Spleen (tissue), 7 donors: ENCODE data around the gene NLK.

Experiments
- POLR2A ChIP-seq, 3 donors: fragments of 450-650 bp; IDR thresholded peaks; one replicate each; pipeline ENCODE4 v1.5.1; 2017; ENCODE audit warnings: antibody characterized with exemption in 3 of 3, mild to moderate bottlenecking in 1 of 3
- TF ChIP-seq, protein P1 (sequence below), 11 experiments: fragments of 200-600 bp in 7 of 11; fragments of 450-650 bp in 4 of 11; sonication (generic) in 4 of 11; IDR thresholded peaks in 8 of 11; conservative IDR thresholded peaks in 3 of 11; 1 replicate in 7 of 11; 2 replicates in 4 of 11; pipeline versions ENCODE4 v1.4.0 to v1.8.0; 2016 to 2021; ENCODE audit warnings: antibody characterized with exemption in 11 of 11, inconsistent platforms in 4 of 11, mild to moderate bottlenecking in 1 of 11
- donor health status: DM: no; HTN: no; CAD: no; lungs with moderate emphysema.
- donor health status: DM: no; HTN: no; CAD: no.
- donor health status: DM: no; HTN: no; CAD: no.

GRCh38 chr17:28159004-28159403 is 116.5 kb downstream of the NLK start:
- TF ChIP-seq, protein P1, sequence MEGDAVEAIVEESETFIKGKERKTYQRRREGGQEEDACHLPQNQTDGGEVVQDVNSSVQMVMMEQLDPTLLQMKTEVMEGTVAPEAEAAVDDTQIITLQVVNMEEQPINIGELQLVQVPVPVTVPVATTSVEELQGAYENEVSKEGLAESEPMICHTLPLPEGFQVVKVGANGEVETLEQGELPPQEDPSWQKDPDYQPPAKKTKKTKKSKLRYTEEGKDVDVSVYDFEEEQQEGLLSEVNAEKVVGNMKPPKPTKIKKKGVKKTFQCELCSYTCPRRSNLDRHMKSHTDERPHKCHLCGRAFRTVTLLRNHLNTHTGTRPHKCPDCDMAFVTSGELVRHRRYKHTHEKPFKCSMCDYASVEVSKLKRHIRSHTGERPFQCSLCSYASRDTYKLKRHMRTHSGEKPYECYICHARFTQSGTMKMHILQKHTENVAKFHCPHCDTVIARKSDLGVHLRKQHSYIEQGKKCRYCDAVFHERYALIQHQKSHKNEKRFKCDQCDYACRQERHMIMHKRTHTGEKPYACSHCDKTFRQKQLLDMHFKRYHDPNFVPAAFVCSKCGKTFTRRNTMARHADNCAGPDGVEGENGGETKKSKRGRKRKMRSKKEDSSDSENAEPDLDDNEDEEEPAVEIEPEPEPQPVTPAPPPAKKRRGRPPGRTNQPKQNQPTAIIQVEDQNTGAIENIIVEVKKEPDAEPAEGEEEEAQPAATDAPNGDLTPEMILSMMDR (IDR thresholded peaks at IDR 0.05 in 8 of 11, conservative IDR thresholded peaks at IDR 0.05 in 3 of 11), result no peak
- TF ChIP-seq POLR2A (IDR thresholded peaks at IDR 0.05), result no peak
